HL-60/S4 treated with phorbol 12-myristate 13-acetate at 8.2 ng/mL for 4 days and 3 days (cell line): ENCODE results near the gene TULP4.

Experiments used
- in situ Hi-C: fragments of 300-500 bp; cut with MboI; formaldehyde crosslinking; loops from 2 replicates; pipeline ENCODE4 v1.15.0; 2022; ENCODE audit warnings: low sequenced_read_pairs

TULP4 gene

DNA sequence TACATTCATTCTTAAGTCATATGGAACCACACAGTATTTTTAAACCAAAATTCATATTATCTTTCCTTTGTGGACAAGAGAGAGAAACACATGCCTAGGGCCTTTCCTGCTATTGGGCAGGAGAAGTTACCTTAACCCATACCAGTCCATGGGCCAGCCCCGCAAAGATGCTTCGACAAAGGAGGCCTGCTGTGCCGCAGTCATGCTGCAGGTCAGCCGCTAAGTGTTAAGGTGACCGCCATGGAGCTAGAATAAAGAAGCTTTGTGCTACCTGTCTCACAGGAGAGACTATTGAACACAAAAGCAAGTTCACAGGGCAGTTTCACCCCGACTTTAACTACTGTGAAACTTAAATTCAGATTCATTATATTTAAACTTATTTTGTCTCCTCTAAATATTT lies 185.4 kb downstream of the TULP4 start:
- in situ Hi-C loops: no loop called here

DNA sequence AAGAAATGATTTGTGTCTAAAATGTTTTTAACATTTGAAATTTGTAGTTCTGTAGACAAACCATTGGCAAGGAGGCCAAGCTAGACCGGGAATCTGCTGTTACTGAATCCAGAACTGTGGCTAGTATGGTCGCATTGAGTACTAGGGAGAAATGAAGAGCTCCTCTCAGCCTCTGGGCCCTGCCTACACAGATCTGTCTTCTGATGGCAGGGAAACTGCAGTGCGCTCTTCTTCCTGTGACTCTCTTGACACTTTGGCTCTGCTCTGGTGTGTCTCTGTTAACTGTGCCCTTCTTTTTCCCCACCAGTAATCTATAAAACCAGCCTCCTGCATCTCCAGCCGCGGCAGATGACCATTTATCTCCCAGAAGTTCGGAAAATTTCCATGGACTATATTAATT lies 186.1 kb downstream of the TULP4 start:
- in situ Hi-C loops: no loop called here

DNA sequence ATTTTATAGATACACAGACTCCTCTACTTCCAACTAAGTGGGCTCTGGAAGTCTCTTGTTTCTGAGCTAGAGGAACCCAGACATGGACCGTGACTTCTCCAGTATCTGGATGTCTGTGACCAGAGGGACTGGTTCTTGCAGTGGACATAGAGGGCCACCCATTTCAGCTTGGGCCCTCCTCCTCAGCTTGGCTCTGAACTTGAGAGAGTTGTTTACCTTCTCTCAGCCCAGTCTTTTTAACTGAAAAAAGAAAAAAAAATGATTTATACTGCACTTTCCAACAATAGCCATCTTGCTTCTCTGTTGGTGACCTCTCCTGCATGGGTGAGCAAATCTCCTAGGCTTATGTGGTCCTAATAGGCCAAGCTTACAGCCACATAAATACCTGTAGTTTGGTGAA lies 187.3 kb downstream of the TULP4 start:
- in situ Hi-C loops: no loop called here

DNA sequence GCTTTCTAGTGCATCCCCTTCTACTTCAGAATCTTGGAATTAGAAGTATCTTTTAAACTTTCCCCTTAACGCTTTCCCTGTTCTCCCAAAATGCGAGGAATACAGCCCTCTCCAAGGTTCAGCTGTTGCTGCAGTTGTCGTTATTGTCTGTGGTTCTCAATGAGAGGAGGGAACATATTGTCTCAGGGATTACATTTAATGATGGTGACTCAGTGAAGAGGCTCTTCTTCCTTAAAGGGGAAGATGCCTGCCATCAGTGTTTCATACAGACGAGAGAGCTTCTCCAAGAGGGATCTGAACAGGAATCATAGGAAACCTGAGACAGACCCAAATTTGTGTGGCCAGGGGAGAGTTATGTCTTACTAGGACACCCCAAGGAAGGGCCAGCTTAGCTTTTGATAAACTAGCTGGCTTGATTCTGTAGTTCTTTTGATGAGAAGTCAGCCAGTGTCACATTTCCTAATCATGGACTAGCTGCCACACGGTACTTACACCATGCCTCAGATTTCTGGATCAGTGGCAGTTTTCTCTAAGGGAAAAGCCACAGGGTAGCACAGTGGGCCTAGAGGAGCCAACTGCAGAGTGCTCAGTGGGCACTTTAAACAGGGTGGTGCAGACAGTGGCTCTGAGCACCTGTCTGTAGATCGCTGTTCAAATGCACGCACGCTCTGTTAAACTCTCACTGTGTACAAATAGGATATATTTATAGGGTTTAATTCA lies 187.9 kb downstream of the TULP4 start:
- in situ Hi-C loops: no loop called here

DNA sequence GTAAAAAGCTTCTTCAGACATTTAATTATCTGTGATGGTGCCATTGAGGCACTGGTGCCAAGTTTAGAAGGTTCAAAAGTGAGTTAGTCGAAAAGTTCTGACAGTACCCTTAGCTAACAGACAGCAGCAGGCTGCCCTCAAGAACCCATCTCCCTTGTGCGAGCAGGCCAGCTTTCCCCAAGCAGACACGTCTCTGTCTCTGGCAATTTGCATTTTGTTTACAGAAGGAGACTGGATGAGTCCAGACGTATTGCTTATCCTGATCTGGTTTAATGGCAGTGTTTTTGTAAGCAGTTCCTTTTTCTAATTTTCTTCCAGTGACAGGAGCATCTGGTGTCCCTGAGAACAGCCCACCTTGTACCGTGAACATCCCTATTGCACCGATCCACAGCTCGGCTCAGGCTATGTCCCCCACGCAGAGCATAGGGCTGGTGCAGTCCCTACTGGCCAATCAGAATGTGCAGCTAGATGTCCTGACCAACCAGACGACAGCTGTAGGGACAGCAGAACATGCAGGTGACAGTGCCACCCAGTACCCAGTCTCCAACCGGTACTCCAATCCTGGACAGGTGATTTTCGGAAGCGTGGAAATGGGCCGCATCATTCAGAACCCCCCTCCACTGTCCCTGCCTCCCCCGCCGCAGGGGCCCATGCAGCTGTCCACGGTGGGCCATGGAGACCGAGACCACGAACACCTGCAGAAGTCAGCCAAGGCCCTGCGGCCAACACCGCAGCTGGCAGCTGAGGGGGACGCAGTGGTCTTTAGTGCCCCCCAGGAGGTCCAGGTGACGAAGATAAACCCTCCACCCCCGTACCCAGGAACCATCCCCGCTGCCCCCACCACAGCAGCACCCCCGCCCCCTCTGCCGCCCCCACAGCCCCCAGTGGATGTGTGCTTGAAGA lies 189.3 kb downstream of the TULP4 start:
- in situ Hi-C loops: no loop called here

DNA sequence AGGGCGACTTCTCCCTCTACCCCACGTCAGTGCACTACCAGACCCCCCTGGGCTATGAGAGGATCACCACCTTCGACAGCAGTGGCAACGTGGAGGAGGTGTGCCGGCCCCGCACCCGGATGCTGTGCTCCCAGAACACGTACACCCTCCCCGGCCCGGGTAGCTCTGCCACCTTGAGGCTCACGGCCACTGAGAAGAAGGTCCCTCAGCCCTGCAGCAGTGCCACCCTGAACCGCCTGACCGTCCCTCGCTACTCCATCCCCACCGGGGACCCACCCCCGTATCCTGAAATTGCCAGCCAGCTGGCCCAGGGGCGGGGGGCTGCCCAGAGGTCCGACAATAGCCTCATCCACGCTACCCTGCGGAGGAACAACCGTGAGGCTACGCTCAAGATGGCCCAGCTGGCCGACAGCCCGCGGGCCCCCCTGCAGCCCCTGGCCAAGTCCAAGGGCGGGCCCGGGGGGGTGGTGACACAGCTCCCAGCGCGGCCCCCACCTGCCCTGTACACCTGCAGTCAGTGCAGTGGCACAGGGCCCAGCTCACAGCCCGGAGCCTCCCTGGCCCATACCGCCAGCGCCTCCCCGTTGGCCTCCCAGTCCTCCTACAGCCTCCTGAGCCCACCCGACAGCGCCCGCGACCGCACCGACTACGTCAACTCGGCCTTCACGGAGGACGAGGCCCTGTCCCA lies 190.1 kb downstream of the TULP4 start:
- in situ Hi-C loops: no loop called here

DNA sequence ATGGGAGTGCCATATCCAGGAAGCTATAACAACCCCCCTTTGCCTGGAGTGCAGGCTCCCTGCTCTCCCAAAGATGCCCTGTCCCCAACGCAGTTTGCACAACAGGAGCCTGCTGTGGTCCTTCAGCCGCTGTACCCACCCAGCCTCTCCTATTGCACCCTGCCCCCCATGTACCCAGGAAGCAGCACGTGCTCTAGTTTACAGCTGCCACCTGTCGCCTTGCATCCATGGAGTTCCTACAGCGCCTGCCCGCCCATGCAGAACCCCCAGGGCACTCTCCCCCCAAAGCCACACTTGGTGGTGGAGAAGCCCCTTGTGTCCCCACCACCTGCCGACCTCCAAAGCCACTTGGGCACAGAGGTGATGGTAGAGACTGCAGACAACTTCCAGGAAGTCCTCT lies 191.0 kb downstream of the TULP4 start:
- in situ Hi-C loops: no loop called here

DNA sequence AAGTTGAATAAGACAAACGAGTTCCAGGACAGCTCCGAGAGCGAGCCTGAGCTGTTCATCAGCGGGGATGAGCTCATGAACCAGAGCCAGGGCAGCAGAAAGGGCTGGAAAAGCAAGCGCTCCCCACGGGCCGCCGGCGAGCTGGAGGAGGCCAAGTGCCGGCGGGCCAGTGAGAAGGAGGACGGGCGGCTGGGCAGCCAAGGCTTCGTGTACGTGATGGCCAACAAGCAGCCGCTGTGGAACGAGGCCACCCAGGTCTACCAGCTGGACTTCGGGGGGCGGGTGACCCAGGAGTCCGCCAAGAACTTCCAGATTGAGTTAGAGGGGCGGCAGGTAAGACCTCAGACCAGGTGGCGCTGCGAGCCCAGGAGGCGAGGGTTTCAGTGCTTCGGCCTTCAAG lies 191.6 kb downstream of the TULP4 start:
- in situ Hi-C loops: no loop called here

DNA sequence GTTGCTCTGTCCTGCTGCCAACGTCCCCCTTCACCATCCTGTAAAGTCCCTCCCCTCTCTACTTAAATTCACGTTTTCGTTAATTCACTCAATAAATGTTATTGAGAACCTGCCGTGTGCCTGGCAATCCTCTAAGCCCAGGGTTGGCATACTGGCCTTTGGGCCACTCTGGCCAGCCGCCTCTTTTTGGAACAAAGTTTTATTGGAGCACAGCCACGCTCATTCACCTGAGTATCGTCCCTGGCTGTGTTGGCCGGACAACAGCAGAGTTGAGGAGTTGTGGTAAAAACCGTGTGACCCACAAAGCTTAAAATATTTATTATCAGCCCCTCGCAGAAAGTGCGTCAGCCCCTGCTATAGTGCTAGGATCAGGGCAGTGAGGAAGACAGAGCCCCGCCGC lies 192.9 kb downstream of the TULP4 start:
- in situ Hi-C loops: no loop called here

DNA sequence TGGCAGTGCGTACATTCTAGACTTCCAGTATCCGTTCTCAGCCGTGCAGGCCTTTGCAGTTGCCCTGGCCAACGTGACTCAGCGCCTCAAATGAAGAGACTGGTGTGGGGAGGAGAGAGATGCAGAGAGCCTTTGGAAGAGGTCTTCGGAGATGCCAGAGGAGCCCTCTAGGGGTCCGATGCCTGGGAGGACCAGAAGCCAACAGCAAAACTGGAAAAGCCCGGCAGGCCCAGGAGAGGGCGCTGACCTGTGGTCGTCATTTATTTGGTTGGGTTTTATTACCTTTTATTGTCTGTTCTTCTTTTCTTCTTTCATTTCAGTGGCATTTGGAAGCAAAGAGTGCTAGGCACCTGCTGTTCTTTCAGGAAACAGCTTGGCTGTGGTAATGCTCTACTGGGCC lies 194.3 kb downstream of the TULP4 start:
- in situ Hi-C loops: no loop called here

DNA sequence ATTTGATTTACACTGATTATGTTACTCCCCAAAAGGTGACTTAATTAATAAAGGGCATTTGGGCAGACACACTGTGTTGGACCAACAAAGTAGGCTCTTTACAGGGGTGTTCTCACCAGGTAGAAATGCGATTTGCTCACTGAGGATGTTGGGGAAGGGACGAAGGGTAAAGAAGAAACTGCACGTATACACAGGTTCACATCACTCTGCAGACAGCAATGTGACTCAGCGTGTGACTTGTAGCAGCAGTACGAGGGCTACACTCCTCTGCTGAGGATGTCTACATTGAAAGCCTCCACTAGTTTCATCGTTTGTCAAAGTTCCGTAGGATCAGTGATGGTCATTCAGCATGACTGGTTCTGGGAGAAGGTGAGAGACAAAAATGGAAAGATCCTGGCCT lies 194.9 kb downstream of the TULP4 start:
- in situ Hi-C loops: no loop called here

DNA sequence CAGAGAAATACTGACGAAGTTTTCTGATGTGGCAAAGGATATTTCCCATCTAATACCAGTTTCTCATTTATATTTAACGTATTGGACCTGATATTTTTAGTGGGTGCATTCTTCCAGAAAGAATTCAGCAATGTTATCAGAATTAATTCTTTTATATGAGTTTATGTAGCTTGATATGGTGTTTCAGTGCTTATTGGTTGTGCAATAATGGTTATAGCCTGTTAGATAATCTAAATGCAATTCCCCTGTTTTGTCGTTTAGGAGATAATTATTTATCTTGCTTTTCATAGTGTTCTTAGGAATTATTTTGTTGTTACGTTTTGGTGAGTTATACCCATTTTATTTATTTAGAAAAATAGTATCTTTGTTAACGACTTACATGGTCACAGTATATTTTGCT lies 196.2 kb downstream of the TULP4 start:
- in situ Hi-C loops: no loop called here

DNA sequence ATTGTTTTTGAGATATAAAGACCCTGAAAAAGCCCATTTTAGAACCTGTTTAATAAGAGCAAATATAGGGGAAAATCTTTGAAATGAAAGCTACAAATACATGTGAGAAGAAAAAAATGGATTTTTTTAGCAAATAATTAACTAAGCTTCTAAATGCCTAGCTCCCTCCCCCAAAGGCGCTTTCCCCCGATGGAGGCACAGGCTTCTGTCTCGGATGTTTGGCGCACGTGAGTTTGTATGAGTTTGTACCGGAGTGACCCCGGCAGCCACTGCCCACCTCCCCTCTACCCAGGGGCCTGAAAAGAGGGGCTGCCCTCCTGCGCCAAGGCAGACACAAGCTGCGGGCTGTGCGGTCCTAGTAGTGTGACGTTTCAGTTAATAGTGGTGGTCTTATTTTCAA lies 197.2 kb downstream of the TULP4 start:
- in situ Hi-C loops: no loop called here

DNA sequence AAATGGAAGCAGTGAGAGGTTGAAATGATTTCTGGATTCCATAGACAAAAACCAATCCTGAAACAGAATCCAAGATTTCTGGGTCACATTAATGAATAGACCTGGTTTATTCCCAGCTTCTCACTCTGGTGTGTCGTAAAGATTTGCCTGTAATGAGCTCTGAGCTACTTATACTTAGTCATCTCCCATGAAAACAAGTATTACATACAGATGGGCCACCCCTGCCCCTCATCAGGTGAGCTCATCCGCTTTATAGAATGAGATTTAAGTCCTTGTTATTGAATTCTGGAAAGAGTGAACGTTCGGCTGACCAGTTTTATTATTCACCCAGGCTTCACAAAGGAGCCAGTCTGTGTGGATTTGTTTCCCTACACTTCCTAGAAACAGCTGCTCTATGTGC lies 200.5 kb downstream of the TULP4 start:
- in situ Hi-C loops: no loop called here

DNA sequence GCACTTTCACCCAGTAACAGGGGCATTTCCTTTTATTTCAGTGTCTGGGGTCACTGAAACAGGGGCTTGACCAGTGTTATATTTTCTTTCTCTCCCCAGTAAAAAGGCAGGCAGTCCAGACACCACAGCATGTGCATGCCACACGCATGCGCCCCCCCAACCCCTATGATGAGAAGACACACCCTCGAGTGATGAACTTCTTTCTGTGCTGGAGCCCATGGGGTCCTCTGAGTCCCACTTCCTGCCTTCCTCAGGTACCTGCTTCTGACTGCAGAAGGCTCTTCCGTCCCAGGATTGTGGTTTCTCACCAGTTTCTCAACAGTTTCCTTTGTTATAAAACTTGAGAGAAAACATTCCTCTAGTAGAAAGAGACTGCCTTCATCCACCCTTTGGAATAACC lies 201.9 kb downstream of the TULP4 start:
- in situ Hi-C loops: no loop called here

DNA sequence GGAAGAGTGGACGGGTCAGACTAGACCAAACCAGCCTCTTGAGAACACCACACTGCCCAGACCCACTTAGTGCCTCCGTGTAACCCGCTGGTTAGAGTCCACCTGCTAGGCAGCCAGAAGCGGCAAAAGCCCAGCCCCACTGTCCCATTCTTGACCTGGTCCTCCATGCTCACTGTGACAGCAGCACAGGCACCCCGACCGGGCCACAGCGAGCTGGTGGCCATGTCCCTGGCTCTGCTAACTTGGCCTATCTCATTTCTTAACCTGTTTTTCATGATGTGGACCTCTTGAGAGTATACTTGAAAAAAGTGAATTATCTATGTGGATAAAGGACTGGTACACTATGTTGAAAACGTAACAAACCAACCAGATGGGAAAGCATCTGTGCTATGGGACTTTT lies 202.7 kb downstream of the TULP4 start:
- in situ Hi-C loops: no loop called here

DNA sequence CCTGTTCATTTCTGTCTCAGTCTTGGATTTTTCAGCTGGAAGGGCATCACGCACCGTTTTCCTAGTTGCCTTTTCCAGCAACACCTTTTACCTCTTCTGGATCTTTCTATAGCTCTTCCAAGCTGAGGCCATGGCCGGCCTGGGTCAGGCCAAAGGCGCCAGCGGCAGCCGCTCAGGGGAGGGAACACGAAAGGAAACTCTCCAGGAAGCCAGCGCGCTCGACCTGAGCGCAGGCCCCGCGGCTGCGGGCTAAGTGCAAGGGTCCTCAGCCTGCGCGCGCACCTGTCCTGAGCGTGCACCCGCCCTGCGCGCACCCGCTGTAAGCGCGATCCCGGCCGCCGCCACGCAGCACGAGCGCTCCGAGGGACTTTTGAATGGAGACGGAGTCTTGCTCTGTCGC lies 203.8 kb downstream of the TULP4 start:
- in situ Hi-C loops: no loop called here

DNA sequence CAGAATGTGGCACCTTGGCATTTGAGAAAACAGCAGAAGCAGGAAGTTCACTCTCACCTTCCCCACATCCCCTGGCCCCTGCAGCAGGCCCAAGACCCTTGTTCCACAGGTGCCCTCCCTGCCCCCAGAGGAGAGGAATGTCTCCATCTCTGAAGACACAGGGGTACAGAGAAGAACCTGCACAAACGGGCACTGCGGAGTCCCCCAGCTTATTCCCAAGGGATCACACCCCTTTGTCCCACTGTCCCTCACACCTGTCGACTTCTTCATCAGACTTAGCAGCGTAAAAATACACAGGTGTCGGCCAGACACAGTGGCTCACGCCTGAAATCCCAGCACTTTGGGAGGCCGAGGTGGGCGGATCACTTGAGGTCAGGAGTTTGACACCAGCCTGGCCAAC lies 204.8 kb downstream of the TULP4 start:
- in situ Hi-C loops: no loop called here

DNA sequence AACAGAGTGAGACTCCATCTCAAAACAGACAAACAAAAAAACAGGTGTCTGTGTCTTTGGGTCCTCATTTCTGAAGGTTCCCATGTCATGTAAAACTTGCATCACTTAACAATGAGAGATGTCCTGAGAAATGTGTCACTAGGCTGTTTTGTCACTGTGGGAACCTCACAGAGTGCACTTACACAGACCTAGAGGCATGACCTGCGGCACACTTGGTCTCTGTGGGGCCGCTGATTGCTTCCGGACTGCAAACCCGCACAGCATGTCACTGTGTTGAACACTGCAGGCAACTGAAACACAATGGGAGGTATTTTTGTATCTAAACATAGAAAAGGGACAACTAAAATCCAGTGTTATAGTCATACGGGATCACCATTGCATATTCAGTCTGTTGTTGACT lies 205.3 kb downstream of the TULP4 start:
- in situ Hi-C loops: no loop called here

DNA sequence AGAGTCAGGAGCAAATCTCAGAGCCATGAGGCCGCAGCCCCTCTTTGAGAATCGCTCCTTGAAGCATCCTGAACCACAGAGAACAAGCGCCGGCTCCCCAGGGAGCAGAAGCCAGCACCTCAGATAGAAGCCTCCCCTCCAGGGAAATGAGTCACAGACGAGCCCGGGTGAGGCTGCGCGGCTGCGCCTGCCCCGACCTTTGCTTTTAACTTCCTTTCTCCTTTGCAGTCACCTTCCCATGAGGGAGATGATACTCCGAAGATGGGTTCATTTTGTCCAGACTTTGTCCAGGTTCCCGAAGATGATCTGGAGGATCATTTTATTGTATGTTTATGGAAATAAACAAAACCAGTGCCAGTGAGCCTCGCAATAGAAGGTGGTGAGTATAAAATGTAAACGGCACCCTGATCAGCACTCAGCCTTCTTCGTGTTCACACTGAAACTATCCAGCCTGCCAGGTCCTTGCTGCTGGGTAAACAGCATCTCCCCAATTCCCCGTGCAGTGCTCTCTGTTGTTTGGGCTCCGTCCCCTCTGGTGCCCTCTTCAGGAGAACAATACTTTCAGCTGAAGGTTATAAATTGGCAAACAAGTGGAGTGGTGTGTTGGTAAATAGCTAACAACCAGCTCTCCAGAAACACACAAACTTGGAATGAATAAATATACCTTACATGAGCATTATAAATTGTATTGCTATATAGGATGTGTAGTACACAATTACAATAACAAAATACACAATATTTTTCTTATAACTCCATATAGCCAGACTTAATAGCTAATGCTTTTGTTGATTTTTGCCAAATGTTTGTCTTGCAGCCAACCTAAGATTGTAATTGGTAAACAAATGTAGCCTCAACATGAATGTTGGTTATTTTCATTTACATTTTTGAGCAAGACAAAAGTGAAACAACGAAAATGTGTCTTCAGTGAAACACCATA lies 206.2 kb downstream of the TULP4 start:
- in situ Hi-C loops: no loop called here

DNA sequence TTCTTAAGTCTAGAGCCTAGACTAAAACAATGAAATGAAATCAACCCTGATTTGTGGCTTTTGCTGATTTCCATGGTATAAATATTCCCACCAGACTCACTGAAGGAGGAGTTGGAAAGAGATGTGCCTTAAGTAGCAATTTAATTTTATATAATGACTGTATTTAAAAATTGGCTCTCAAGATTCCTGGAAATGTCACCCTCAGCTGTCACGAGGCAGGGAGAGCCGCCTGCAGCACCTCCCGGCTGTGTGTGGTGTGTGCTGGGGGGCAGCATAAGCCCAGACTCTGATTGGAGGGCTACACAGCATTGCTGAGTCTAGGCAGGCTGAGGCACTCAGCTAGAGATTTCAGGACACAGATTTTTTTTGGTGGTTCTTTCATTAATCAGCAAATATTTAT lies 207.0 kb downstream of the TULP4 start:
- in situ Hi-C loops: no loop called here
